ENCODE data around the gene GPR137C.

- TF ChIP-seq CTCF (IDR thresholded peaks at IDR 0.05) (no peak), POLR2A (IDR thresholded peaks at IDR 0.05) (no peak), POLR2AphosphoS5 (IDR thresholded peaks at IDR 0.05; ENCODE audit: insufficient read depth in 1 of 2, low read depth in 1 of 2) (no peak)
Measured at GRCh38 chr14:52522033-52522432, 30.6 kb upstream of the GPR137C start.

Measured in vagina (tissue), 2 donors.